ENCODE data around the gene NAIP. TPM values are rescaled to one million over a fixed set of nuclear protein-coding genes. Genes with fewer than 3 reads are reported as not detected.
"Not testable (repeated sequence)": the region's sequence is repeated elsewhere in the genome, so short reads cannot be mapped to it uniquely, and the experiment has no call there.

NAIP gene
- total RNA-seq, 1 experiment from 2014 or later, result 8.0 TPM

DNA sequence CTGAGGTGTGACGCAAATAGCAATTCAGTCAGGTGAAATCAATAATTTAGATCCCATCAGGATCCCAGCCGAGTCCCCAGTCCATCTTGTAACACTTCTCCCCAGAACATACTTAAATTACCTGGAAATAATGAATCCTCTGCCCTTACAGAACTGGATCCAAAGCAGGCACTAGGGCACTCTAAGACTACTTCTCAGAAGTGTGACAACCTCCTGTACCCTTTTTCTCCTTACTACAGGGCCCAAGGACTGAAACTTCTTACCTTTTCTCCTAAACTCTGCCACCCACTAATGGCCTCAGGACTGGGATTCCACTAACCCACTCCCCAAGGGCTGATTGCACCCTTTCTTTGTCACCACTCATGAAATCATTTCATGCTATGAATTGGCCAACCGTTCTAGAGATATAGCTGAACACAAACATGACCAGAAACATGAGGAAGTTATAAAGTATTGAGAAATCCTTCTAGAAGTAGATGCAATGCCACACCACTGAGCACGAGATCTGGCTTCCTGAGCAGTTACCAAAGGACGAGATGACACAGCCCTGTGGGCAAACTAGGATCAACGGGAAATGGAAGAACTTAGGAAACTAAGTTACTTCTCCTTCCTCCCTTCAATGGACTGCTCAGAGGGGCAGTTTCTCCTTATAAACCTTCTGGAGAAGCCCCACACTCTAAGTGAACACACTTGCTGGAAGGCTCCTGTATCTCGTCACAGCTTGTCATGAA, 6.1 kb upstream of the NAIP start:
- POLR2A ChIA-PET; H3K4me3 ChIP-seq (ENCODE audit: low read depth in 2 of 2, low read length in 2 of 2); BruUV-seq (replicated peaks); H3K27me3 ChIP-seq (ENCODE audit: control insufficient read depth, insufficient read depth, low read length); DNase-seq (ENCODE audit: low read depth, low spot score); CTCF ChIA-PET; H3K9me3 ChIP-seq (ENCODE audit: control insufficient read depth, insufficient read depth, low read depth, low read length); ATAC-seq; H3K4me1 ChIP-seq (ENCODE audit: control insufficient read depth, insufficient read depth, low read length); H3K36me3 ChIP-seq (ENCODE audit: control insufficient read depth, insufficient read depth, low read length); H3K27ac ChIP-seq (ENCODE audit: low read length); intact Hi-C loops (cut with micrococcal nuclease; ENCODE audit: unreplicated experiment); in situ Hi-C loops (cut with HindIII; ENCODE audit: low pct_unique_long_range_greater_than_20kb, low sequenced_read_pairs): not testable (repeated sequence)

DNA sequence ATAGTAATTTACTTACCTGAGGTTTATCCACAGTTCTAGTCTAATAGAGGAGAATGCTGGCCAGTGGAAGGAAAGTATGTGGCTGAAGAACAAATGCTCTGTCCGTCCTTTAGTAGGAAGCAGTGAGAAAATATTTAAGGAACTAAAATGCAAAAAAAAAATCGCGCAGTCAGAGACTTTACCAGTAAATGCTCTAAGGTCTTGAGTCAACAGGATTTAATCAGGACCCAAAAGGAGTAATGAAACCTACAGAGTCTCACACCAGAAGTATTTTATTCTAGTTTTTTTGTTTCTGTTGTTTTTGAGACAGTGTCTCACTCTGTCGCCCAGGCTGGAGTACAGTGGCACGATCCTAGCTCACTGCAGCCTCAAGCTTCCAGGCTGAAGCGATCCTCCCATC, 4.5 kb downstream of the NAIP start:
- in situ Hi-C loops (cut with HindIII; ENCODE audit: low pct_unique_long_range_greater_than_20kb, low sequenced_read_pairs); H3K27ac ChIP-seq (ENCODE audit: low read length); intact Hi-C loops (cut with micrococcal nuclease; ENCODE audit: unreplicated experiment): not testable (repeated sequence)

GRCh38 chr5:71018376-71019005, 6.6 kb downstream of the NAIP start:
- CTCF ChIA-PET; POLR2A ChIA-PET; H3K27ac ChIP-seq (ENCODE audit: low read length); ATAC-seq; H3K36me3 ChIP-seq (ENCODE audit: control insufficient read depth, insufficient read depth, low read length); H3K4me3 ChIP-seq (ENCODE audit: low read depth in 2 of 2, low read length in 2 of 2); H3K27me3 ChIP-seq (ENCODE audit: control insufficient read depth, insufficient read depth, low read length); BruUV-seq (replicated peaks); H3K4me1 ChIP-seq (ENCODE audit: control insufficient read depth, insufficient read depth, low read length); DNase-seq (ENCODE audit: low read depth, low spot score); in situ Hi-C loops (cut with HindIII; ENCODE audit: low pct_unique_long_range_greater_than_20kb, low sequenced_read_pairs); intact Hi-C loops (cut with micrococcal nuclease; ENCODE audit: unreplicated experiment); H3K9me3 ChIP-seq (ENCODE audit: control insufficient read depth, insufficient read depth, low read depth, low read length): not testable (repeated sequence)

More for the DNA sequence above, 4.5 kb downstream of the NAIP start:
- H3K27me3 ChIP-seq (ENCODE audit: control insufficient read depth, insufficient read depth, low read length); H3K4me1 ChIP-seq (ENCODE audit: control insufficient read depth, insufficient read depth, low read length); ATAC-seq; H3K9me3 ChIP-seq (ENCODE audit: control insufficient read depth, insufficient read depth, low read depth, low read length); H3K36me3 ChIP-seq (ENCODE audit: control insufficient read depth, insufficient read depth, low read length); DNase-seq (ENCODE audit: low read depth, low spot score); POLR2A ChIA-PET; CTCF ChIA-PET; BruUV-seq (replicated peaks); H3K4me3 ChIP-seq (ENCODE audit: low read depth in 2 of 2, low read length in 2 of 2): not testable (repeated sequence)

- BruUV-seq (replicated peaks), result no TSS peak
- TF ChIP-seq, protein P1, sequence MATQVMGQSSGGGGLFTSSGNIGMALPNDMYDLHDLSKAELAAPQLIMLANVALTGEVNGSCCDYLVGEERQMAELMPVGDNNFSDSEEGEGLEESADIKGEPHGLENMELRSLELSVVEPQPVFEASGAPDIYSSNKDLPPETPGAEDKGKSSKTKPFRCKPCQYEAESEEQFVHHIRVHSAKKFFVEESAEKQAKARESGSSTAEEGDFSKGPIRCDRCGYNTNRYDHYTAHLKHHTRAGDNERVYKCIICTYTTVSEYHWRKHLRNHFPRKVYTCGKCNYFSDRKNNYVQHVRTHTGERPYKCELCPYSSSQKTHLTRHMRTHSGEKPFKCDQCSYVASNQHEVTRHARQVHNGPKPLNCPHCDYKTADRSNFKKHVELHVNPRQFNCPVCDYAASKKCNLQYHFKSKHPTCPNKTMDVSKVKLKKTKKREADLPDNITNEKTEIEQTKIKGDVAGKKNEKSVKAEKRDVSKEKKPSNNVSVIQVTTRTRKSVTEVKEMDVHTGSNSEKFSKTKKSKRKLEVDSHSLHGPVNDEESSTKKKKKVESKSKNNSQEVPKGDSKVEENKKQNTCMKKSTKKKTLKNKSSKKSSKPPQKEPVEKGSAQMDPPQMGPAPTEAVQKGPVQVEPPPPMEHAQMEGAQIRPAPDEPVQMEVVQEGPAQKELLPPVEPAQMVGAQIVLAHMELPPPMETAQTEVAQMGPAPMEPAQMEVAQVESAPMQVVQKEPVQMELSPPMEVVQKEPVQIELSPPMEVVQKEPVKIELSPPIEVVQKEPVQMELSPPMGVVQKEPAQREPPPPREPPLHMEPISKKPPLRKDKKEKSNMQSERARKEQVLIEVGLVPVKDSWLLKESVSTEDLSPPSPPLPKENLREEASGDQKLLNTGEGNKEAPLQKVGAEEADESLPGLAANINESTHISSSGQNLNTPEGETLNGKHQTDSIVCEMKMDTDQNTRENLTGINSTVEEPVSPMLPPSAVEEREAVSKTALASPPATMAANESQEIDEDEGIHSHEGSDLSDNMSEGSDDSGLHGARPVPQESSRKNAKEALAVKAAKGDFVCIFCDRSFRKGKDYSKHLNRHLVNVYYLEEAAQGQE (IDR thresholded peaks at IDR 0.05; ENCODE audit: insufficient read depth in 1 of 2, low read depth in 2 of 2, low read length in 1 of 2), result no peak
- TF ChIP-seq TCF7L2 (IDR thresholded peaks at IDR 0.05; ENCODE audit: low read depth, low read length) (no peak), POLR2AphosphoS5 (IDR thresholded peaks at IDR 0.05; ENCODE audit: low read depth, low read length) (no peak), SIN3A (IDR thresholded peaks at IDR 0.05; ENCODE audit: borderline replicate concordance, insufficient read depth, low read depth, low read length) (no peak)
- TF ChIP-seq, protein P2, sequence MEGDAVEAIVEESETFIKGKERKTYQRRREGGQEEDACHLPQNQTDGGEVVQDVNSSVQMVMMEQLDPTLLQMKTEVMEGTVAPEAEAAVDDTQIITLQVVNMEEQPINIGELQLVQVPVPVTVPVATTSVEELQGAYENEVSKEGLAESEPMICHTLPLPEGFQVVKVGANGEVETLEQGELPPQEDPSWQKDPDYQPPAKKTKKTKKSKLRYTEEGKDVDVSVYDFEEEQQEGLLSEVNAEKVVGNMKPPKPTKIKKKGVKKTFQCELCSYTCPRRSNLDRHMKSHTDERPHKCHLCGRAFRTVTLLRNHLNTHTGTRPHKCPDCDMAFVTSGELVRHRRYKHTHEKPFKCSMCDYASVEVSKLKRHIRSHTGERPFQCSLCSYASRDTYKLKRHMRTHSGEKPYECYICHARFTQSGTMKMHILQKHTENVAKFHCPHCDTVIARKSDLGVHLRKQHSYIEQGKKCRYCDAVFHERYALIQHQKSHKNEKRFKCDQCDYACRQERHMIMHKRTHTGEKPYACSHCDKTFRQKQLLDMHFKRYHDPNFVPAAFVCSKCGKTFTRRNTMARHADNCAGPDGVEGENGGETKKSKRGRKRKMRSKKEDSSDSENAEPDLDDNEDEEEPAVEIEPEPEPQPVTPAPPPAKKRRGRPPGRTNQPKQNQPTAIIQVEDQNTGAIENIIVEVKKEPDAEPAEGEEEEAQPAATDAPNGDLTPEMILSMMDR (IDR thresholded peaks at IDR 0.05), result no peak
Measured at GRCh38 chr5:71014176-71014575, 11.0 kb downstream of the NAIP start.

More at GRCh38 chr5:71014176-71014575, 11.0 kb downstream of the NAIP start:
- in situ Hi-C loops (cut with HindIII; ENCODE audit: low pct_unique_long_range_greater_than_20kb, low sequenced_read_pairs) (no loop called here), intact Hi-C loops (cut with micrococcal nuclease; ENCODE audit: unreplicated experiment) (no loop called here)
- Histone ChIP-seq H3K36me3 (ENCODE audit: control insufficient read depth, insufficient read depth, low read length) (no peaks in the 10 kb centered on the region), H3K27ac (ENCODE audit: low read length) (no peak overlapping the region), H3K27me3 (ENCODE audit: control insufficient read depth, insufficient read depth, low read length) (no peaks in the 10 kb centered on the region), H3K9me3 (ENCODE audit: control insufficient read depth, insufficient read depth, low read depth, low read length) (no peaks in the 10 kb centered on the region), H3K4me3 (ENCODE audit: low read depth in 2 of 2, low read length in 2 of 2) (no peak overlapping the region), H3K4me1 (ENCODE audit: control insufficient read depth, insufficient read depth, low read length) (no peaks in the 10 kb centered on the region)
- DNase-seq (ENCODE audit: low read depth, low spot score) (no peak), ATAC-seq (no peak)
- POLR2A ChIA-PET, result no interaction called here
- CTCF ChIA-PET, result no interaction called here

Data from Panc1 (cell line).